GM11168 (cell line): Measurements from ENCODE around the gene WWOX.
"Not testable (repeated sequence)": the region's sequence is repeated elsewhere in the genome, so short reads cannot be mapped to it uniquely, and the experiment has no call there.

Experiments used
- in situ Hi-C: fragments of 300-500 bp; cut with MboI; formaldehyde crosslinking; loops from one replicate; pipeline ENCODE4 v1.12.0; 2022; ENCODE audit warnings: low sequenced_read_pairs; ENCODE audit not compliant: unreplicated experiment

WWOX gene

DNA sequence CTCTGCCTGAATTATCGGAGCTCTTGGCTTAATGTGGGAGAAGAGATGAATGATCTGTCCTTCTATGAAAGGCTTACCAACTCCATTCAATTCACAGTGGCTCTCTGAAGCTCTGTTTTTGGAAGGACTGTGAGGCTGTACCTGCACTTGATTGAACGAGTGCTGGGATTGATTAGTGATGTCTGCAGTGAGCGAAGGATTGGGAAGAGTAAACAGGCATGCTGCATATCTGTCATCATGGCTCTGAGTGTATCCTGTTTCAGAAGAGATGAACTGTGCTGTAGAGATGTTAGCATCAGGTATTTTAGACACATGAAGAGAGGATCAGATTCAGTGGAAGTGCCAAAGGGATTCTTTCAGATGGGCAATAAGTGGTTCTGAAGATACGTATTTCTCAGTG is 937.1 kb downstream of the WWOX start:
- in situ Hi-C loops, result no loop called here

- in situ Hi-C loops, result no loop called here
Measured at GRCh38 chr16:79037521-79038373, 938.3 kb downstream of the WWOX start.

GRCh38 chr16:79041206-79041605 is 941.8 kb downstream of the WWOX start:
- in situ Hi-C loops, result no loop called here

GRCh38 chr16:79042141-79042540 is 942.7 kb downstream of the WWOX start:
- in situ Hi-C loops, result no loop called here

GRCh38 chr16:79042886-79043285 is 943.4 kb downstream of the WWOX start:
- in situ Hi-C loops, result no loop called here

- in situ Hi-C loops, result no loop called here
Measured at GRCh38 chr16:79045191-79045590, 945.7 kb downstream of the WWOX start.

DNA sequence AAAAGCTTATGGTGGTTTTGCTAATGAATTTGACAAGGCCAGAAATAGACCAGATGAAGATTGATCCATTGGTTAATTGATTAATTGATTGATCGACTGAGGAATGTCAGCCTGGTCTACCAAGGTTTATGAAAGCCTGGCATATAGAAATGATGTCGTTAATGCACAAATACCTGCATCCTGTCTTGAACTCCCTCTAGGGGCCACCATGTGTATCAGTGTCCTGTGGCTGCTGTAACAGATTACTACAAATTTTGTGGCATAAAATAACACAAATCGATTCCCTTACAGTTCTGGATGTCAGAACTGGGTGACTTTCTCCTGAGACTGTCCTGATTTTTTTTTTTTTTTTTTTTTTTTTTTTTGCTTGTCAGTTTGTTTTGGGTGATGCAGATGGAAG is 947.9 kb downstream of the WWOX start:
- in situ Hi-C loops, result no loop called here

GRCh38 chr16:79049040-79049439 is 949.6 kb downstream of the WWOX start:
- in situ Hi-C loops, result no loop called here

DNA sequence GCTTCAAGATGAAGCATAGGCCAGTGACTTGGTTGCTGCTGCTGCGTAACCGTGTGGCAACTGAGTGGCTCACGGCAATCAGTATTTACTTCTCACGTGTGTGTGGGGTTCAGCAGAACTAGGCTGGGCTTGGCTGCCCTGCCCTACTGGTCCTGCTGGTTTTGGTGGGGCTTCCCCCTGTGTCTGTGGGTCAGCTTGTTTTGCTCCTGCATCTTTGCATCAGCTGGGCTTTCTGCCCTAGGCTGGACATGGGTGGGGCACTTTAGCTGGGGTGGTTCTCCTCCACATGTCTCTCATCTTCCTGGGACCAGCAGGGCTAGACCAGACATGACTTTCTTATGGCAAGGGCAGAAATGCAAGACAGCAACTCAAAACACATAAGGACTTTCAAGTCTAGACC is 950.6 kb downstream of the WWOX start:
- in situ Hi-C loops, result no loop called here

- in situ Hi-C loops, result no loop called here
Measured at GRCh38 chr16:79051313-79051712, 951.9 kb downstream of the WWOX start.

GRCh38 chr16:79052198-79052597 is 952.7 kb downstream of the WWOX start:
- in situ Hi-C loops, result not testable (repeated sequence)

DNA sequence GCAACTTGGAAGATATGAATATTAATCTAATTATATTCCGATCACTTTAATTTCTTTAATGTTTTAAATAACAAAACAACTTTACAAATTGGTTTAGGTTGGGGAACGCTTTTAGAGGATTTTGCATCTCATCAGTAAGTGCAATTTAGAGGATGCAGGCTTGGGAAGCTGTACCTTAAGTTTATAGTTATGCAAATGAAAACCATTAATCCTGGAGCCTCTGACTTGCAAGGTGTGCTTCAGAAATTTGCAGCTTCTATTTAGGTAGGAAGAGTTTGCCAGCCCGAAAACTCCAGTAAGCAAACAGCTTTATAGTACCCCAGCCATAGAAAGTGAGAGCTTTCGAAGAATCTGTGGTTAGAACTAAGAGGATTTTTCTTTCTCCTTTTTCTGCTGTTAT is 954.1 kb downstream of the WWOX start:
- in situ Hi-C loops, result no loop called here

GRCh38 chr16:79054211-79054984 is 954.9 kb downstream of the WWOX start:
- in situ Hi-C loops, result no loop called here

- in situ Hi-C loops, result no loop called here
Measured at GRCh38 chr16:79055251-79055970, 956.0 kb downstream of the WWOX start.

DNA sequence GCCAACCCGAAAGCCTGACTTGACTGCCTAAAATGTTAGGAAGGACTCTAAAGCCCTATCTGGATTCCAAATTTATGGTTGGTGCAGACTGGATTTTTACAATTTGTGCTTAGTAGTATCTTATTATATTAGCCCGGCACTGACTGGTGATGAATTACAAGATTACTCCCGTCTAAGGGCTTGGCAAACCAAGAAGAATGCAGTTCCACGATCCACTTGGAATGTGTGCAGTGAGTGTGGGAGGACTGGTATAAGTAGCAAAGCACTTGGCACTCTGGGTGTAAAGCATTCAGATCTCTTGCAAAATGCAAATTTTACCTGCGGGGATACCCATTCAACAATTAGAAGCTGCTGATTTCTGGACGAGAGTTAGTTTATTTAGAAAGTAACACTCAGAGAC is 961.7 kb downstream of the WWOX start:
- in situ Hi-C loops, result no loop called here

DNA sequence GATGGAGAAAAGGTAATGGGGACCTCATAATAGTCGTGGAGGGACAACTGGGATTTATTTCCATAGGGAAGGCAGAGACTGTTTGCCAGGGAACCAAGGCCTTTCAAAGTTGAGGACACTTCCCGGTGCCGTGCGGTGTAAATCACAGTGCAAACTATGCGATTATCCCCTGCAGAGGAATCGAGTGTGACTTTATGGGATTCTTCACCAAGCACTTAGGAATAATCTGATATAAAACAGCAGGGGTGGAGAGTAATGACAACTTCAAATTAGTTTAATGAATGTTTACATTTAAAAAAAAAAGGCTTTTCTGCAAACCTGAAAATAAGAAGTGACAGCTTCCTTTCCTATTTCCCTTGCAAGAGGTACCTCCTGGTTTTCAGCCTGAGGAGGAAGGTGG is 962.9 kb downstream of the WWOX start:
- in situ Hi-C loops, result no loop called here

GRCh38 chr16:79062821-79063220 is 963.4 kb downstream of the WWOX start:
- in situ Hi-C loops, result no loop called here

- in situ Hi-C loops, result no loop called here
Measured at GRCh38 chr16:79064256-79064972, 965.0 kb downstream of the WWOX start.

DNA sequence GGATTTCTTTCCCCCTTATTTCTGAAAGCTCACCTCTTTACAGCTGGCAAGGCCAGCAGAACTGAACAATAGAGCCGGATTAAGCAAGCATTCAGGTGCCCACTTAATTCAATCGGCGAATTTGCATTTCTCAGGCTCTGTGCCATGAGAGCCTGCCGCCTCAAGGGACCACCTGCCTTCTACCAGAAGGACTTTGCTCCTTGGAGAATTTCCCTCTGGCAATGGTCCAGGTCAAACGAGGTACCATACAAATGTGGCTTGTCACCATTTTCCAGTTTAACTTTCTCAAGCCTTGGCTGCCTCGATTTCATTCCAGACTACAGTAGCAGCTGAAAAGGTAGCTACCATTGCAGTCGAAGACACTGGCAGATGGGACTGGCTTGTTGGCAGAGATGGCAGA is 967.1 kb downstream of the WWOX start:
- in situ Hi-C loops, result no loop called here

GRCh38 chr16:79067600-79067999 is 968.1 kb downstream of the WWOX start:
- in situ Hi-C loops, result no loop called here
